ENCODE measurements around the gene UTF1.

UTF1 gene

GRCh38 chr10:133280391-133281059 lies 50.5 kb downstream of the UTF1 start:
- TF ChIP-seq CTCF (IDR thresholded peaks at IDR 0.05; ENCODE audit: insufficient read depth, low read depth, low read length, missing control alignments) = no peak
- no peak for DNase-seq (ENCODE audit: low read depth)
- no peak overlapping the region for H3K4me3 ChIP-seq (ENCODE audit: low read depth, low read length)

GRCh38 chr10:133281084-133281483 lies 51.1 kb downstream of the UTF1 start:
- no peak for TF ChIP-seq CTCF (IDR thresholded peaks at IDR 0.05; ENCODE audit: insufficient read depth, low read depth, low read length, missing control alignments)
- no peak for DNase-seq (ENCODE audit: low read depth)
- no peak overlapping the region for H3K4me3 ChIP-seq (ENCODE audit: low read depth, low read length)
